CD8-positive, alpha-beta memory T cell (primary cell): ENCODE measurements around the gene TIMM23B. TPM values are rescaled to one million over a fixed set of nuclear protein-coding genes. Genes with fewer than 3 reads are reported as not detected.
A peak's percentile ranks its signal among the peaks of the same experiment; 100 is the strongest.
"Not testable (repeated sequence)": the region's sequence is repeated elsewhere in the genome, so short reads cannot be mapped to it uniquely, and the experiment has no call there.

Experiments used
- CTCF ChIA-PET: fragments of 350-600 bp; sonication (Branson Sonifier 250); formaldehyde crosslinking; loops from one replicate; lab custom pipeline; 2021; ENCODE audit warnings: antibody characterized with exemption; lab: Charles Lee
- POLR2A ChIA-PET: fragments of 350-600 bp; sonication (Branson Sonifier 250); formaldehyde crosslinking; loops from one replicate; lab custom pipeline; 2021; ENCODE audit warnings: antibody characterized with exemption; lab: Charles Lee
- DNase-seq, 5 donors: peaks; one replicate each; pipeline versions ENCODE4 v3.0.0 to v3.0.0-alpha.2; 2020 to 2022; ENCODE audit warnings: mixed read lengths in 1 of 5
- H3K27ac ChIP-seq: one replicate; pipeline ENCODE4 v1.7.0; 2013; ENCODE audit warnings: low read depth, mild to moderate bottlenecking, low read length, moderate library complexity
- H3K27me3 ChIP-seq: 2 replicates; pipeline ENCODE4 v1.7.0; 2013; ENCODE audit warnings: low read length, mild to moderate bottlenecking; ENCODE audit not compliant: insufficient read depth, poor library complexity, severe bottlenecking
- H3K36me3 ChIP-seq: 2 replicates; pipeline ENCODE4 v1.7.0; 2013; ENCODE audit warnings: mild to moderate bottlenecking, low read length, moderate library complexity; ENCODE audit not compliant: insufficient read depth
- H3K4me1 ChIP-seq: 2 replicates; pipeline ENCODE4 v1.7.0; 2013; ENCODE audit warnings: mild to moderate bottlenecking, low read length, moderate library complexity; ENCODE audit not compliant: insufficient read depth
- H3K4me3 ChIP-seq: 2 replicates; pipeline ENCODE4 v1.7.0; 2013; ENCODE audit warnings: mild to moderate bottlenecking, low read length
- H3K9me3 ChIP-seq: 2 replicates; pipeline ENCODE4 v1.7.0; 2013; ENCODE audit warnings: mild to moderate bottlenecking, low read length
- H3K27ac Mint-ChIP-seq, 8 donors: one replicate each; pipeline ENCODE4 v1.8.0; 2020 to 2021; ENCODE audit warnings: mixed read lengths in 8 of 8, mild to moderate bottlenecking in 6 of 8, inconsistent platforms in 3 of 8, moderate library complexity in 3 of 8
- H3K27me3 Mint-ChIP-seq, 2 donors: one replicate each; pipeline ENCODE4 v1.8.0; 2020 to 2021; ENCODE audit warnings: mixed read lengths in 2 of 2, mild to moderate bottlenecking in 1 of 2, moderate library complexity in 1 of 2
- H3K36me3 Mint-ChIP-seq, 3 donors: one replicate each; pipeline ENCODE4 v1.8.0; 2020 to 2021; ENCODE audit warnings: mixed read lengths in 3 of 3, inconsistent platforms in 1 of 3, mild to moderate bottlenecking in 1 of 3
- H3K4me1 Mint-ChIP-seq, 3 donors: one replicate each; pipeline ENCODE4 v1.8.0; 2020 to 2021; ENCODE audit warnings: mixed read lengths in 3 of 3, inconsistent platforms in 1 of 3, mild to moderate bottlenecking in 1 of 3
- H3K4me3 Mint-ChIP-seq, 7 donors: one replicate each; pipeline ENCODE4 v1.8.0; 2020 to 2021; ENCODE audit warnings: mixed read lengths in 7 of 7, mild to moderate bottlenecking in 6 of 7, moderate library complexity in 4 of 7, inconsistent platforms in 2 of 7
- H3K9me3 Mint-ChIP-seq, 5 donors: one replicate each; pipeline ENCODE4 v1.8.0; 2020 to 2022; ENCODE audit warnings: mixed read lengths in 5 of 5, mild to moderate bottlenecking in 3 of 5, moderate library complexity in 2 of 5, inconsistent platforms in 1 of 5
- polyA plus RNA-seq: library from polyadenylated mRNA; unstranded; fragments of 300-500 nt; fragmentation: Illumina TruSeq; gene quantifications from one replicate; pipeline ENCODE4 v1.2.3, GENCODE V29; 2021
- total RNA-seq, 2 experiments: library from RNA; stranded (reverse); gene quantifications; one replicate each; pipeline ENCODE4 v1.2.3, GENCODE V29; 2021

Gene TIMM23B
- total and polyA plus RNA-seq, 3 experiments from 2014 or later: 15.6 to 18.6 (median 17.5) TPM

GRCh38 chr10:49948737-49949136 is 6.9 kb downstream of the TIMM23B start:
- H3K4me3 ChIP-seq, H3K36me3 ChIP-seq, DNase-seq, H3K27ac ChIP-seq, H3K9me3 Mint-ChIP-seq, H3K27me3 Mint-ChIP-seq, POLR2A ChIA-PET, H3K9me3 ChIP-seq, CTCF ChIA-PET, H3K27me3 ChIP-seq, H3K4me1 ChIP-seq, H3K4me3 Mint-ChIP-seq, H3K27ac Mint-ChIP-seq: not testable (repeated sequence)
- H3K4me1 Mint-ChIP-seq: peaks cover 13 to 31% (median 15%) of the 10 kb centered on the region in 3 donors
- peaks cover 0 to 38% (median 0%) of the 10 kb centered on the region in 3 donors for H3K36me3 Mint-ChIP-seq

GRCh38 chr10:49952006-49952405 is 10.2 kb downstream of the TIMM23B start:
- DNase-seq, H3K9me3 ChIP-seq, CTCF ChIA-PET, H3K27ac Mint-ChIP-seq, H3K27me3 ChIP-seq, H3K27me3 Mint-ChIP-seq, H3K4me3 Mint-ChIP-seq, H3K4me1 ChIP-seq, H3K27ac ChIP-seq, H3K4me3 ChIP-seq, H3K9me3 Mint-ChIP-seq, H3K36me3 ChIP-seq, POLR2A ChIA-PET: not testable (repeated sequence)
- H3K4me1 Mint-ChIP-seq: peaks cover 11 to 21% (median 16%) of the 10 kb centered on the region in 3 donors
- peaks cover 0 to 46% (median 5%) of the 10 kb centered on the region in 3 donors for H3K36me3 Mint-ChIP-seq

DNA sequence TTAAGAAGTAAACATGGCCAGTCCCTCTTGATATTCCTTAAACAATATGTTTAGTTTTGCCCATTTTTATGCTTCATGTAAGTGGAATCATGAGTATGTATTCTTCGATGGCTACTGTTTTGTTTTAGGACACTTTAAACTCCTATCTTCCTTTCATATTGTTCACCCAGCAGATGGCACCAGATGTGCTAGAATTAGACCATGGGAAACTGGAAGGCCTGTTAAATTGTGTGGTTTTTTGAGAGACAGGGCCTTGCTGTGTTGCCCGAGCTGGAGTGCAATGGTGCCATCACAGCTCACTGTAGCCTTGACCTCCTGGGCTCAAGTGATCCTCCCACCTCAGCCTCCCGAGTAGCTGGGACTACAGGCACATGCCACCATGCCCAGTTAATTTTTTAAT is 11.3 kb downstream of the TIMM23B start:
- peaks cover 13 to 21% (median 16%) of the 10 kb centered on the region in 3 donors for H3K4me1 Mint-ChIP-seq
- H3K4me3 ChIP-seq, H3K27me3 ChIP-seq, POLR2A ChIA-PET, H3K36me3 ChIP-seq, H3K4me3 Mint-ChIP-seq, DNase-seq, CTCF ChIA-PET, H3K27ac ChIP-seq, H3K27ac Mint-ChIP-seq, H3K27me3 Mint-ChIP-seq, H3K4me1 ChIP-seq, H3K9me3 ChIP-seq, H3K9me3 Mint-ChIP-seq: not testable (repeated sequence)
- peaks cover 0 to 48% (median 8%) of the 10 kb centered on the region in 3 donors for H3K36me3 Mint-ChIP-seq

- H3K27ac Mint-ChIP-seq, DNase-seq, H3K27ac ChIP-seq, H3K4me3 ChIP-seq, POLR2A ChIA-PET, H3K4me3 Mint-ChIP-seq, H3K9me3 ChIP-seq, CTCF ChIA-PET, H3K27me3 ChIP-seq, H3K27me3 Mint-ChIP-seq, H3K9me3 Mint-ChIP-seq, H3K4me1 Mint-ChIP-seq, H3K4me1 ChIP-seq, H3K36me3 ChIP-seq: not testable (repeated sequence)
- peaks cover 0 to 22% (median 7%) of the 10 kb centered on the region in 3 donors for H3K36me3 Mint-ChIP-seq
Measured at GRCh38 chr10:49970331-49970857, 28.5 kb downstream of the TIMM23B start.

DNA sequence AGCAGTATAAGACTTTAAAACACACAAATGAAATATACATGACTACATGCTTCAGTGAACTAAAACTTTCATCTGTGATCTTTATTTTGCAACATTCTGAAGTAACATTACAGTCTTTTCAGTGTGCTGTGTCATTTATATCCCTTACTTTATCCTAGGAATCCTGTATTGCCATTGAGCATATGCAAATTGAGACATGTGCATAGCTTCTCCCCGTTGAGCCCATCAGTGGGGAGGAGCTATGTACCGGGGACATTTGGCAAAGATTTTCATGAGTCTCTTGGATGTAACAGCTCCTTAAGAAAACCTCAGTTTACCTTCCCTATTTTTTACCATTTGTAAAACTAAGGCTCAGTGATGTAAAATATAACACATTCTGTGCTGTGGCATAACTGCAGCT is 29.6 kb downstream of the TIMM23B start:
- CTCF ChIA-PET, DNase-seq, H3K27ac Mint-ChIP-seq: not testable (repeated sequence)

GRCh38 chr10:49972094-49972493 is 30.2 kb downstream of the TIMM23B start:
- H3K4me1 ChIP-seq, CTCF ChIA-PET, H3K4me3 ChIP-seq, H3K4me1 Mint-ChIP-seq, H3K27ac ChIP-seq, DNase-seq, H3K36me3 ChIP-seq, H3K4me3 Mint-ChIP-seq, H3K27me3 ChIP-seq, POLR2A ChIA-PET, H3K27ac Mint-ChIP-seq, H3K9me3 ChIP-seq, H3K27me3 Mint-ChIP-seq, H3K9me3 Mint-ChIP-seq: not testable (repeated sequence)
- H3K36me3 Mint-ChIP-seq: peaks cover 0 to 22% (median 7%) of the 10 kb centered on the region in 3 donors

More for the DNA sequence above, 29.6 kb downstream of the TIMM23B start:
- H3K27ac ChIP-seq, H3K9me3 Mint-ChIP-seq, H3K36me3 ChIP-seq, POLR2A ChIA-PET, H3K27me3 Mint-ChIP-seq, H3K4me3 Mint-ChIP-seq, H3K4me3 ChIP-seq, H3K27me3 ChIP-seq, H3K9me3 ChIP-seq, H3K4me1 Mint-ChIP-seq, H3K4me1 ChIP-seq: not testable (repeated sequence)
- peaks cover 0 to 22% (median 7%) of the 10 kb centered on the region in 3 donors for H3K36me3 Mint-ChIP-seq

- CTCF ChIA-PET: not testable (repeated sequence)
Measured at GRCh38 chr10:49977756-49978155, 35.9 kb downstream of the TIMM23B start.

DNA sequence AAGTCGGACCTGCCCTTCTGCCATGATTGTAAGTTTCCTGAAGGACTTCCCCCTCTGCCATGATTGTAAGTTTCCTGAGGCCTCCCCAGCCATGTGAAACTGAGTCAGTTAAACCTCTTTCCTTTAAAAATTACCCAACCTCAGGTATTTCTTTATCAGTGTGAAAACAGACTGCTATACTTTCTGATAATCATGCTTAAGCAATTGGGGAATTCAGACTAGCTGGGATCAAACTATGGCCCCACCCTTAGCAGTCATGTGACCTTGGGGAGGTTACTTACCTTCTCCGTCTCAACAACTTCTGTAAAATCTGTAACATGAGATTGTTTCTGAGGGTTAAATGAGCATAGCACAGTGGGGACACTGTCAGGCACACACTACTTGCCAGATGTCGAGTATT is 45.4 kb downstream of the TIMM23B start:
- H3K27me3 Mint-ChIP-seq, H3K4me1 ChIP-seq, H3K4me1 Mint-ChIP-seq, H3K4me3 Mint-ChIP-seq, H3K36me3 ChIP-seq, H3K27me3 ChIP-seq, H3K9me3 Mint-ChIP-seq, DNase-seq, CTCF ChIA-PET, H3K27ac ChIP-seq, H3K9me3 ChIP-seq, H3K4me3 ChIP-seq, POLR2A ChIA-PET: not testable (repeated sequence)
- peak overlapping the region in 1 of 8 donors; percentile 32 for H3K27ac Mint-ChIP-seq
- H3K36me3 Mint-ChIP-seq: peaks cover 0 to 21% (median 4%) of the 10 kb centered on the region in 3 donors

More at GRCh38 chr10:49977756-49978155, 35.9 kb downstream of the TIMM23B start:
- H3K4me1 ChIP-seq, H3K27me3 Mint-ChIP-seq, H3K9me3 ChIP-seq, POLR2A ChIA-PET, H3K9me3 Mint-ChIP-seq, H3K27ac ChIP-seq, DNase-seq, H3K27ac Mint-ChIP-seq, H3K4me1 Mint-ChIP-seq, H3K36me3 ChIP-seq, H3K27me3 ChIP-seq, H3K4me3 Mint-ChIP-seq, H3K4me3 ChIP-seq: not testable (repeated sequence)
- H3K36me3 Mint-ChIP-seq: peaks cover 0 to 22% (median 2%) of the 10 kb centered on the region in 3 donors

DNA sequence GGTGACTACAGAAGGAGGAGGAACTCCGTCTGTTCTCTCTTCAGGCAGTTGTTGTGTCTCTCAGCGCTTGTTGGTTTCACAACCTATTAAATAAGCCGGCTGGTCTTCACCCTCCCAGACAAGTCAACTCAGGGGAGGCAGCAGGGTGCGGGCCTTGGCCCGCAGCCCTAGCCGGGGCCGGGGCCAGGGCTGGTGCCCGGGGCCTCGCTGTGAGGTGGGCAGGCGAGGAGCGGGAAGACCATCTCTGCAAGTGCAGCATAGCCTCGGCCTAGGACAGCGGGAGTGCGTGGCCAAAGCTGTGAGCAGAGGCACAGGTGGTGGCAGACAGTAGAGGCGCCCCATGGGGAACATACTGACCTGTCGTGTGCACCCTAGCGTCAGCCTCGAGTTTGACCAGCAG is 46.5 kb downstream of the TIMM23B start, which contains the start of gene AGAP6:
Gene AGAP6 (plus strand): TSS at position 31 of the 400 bp plus-strand sequence. CDS start 310 bp downstream, at position 341.
- DNase-seq, H3K4me1 ChIP-seq, POLR2A ChIA-PET, H3K4me3 Mint-ChIP-seq, H3K36me3 ChIP-seq, H3K4me3 ChIP-seq, CTCF ChIA-PET, H3K27me3 ChIP-seq, H3K9me3 ChIP-seq, H3K4me1 Mint-ChIP-seq, H3K27me3 Mint-ChIP-seq, H3K27ac ChIP-seq, H3K9me3 Mint-ChIP-seq: not testable (repeated sequence)
- Mint-ChIP-seq H3K27ac (peak within 1 kb of the TSS in 1 of 8 donors; percentile 32), H3K36me3 (peaks cover 0 to 24% (median 4%) of the 10 kb centered on the region in 3 donors)
